Measurements from ENCODE around the gene BDH1.

Gene BDH1

GRCh38 chr3:197504641-197505121 is 51.1 kb downstream of the BDH1 start:
- no peak for DNase-seq

GRCh38 chr3:197504229-197504628 is 51.5 kb downstream of the BDH1 start:
- DNase-seq: no peak

GRCh38 chr3:197503652-197504051 is 52.1 kb downstream of the BDH1 start:
- no peak for DNase-seq

GRCh38 chr3:197501879-197502620 is 53.7 kb downstream of the BDH1 start:
- DNase-seq: peak; percentile 9

- no peak for DNase-seq
Measured at GRCh38 chr3:197501496-197501878, 54.3 kb downstream of the BDH1 start.

- DNase-seq: no peak
Measured at GRCh38 chr3:197500812-197501211, 55.0 kb downstream of the BDH1 start.

- DNase-seq: no peak
Measured at GRCh38 chr3:197499427-197499826, 56.3 kb downstream of the BDH1 start.

- DNase-seq: no peak
Measured at GRCh38 chr3:197498499-197499241, 57.1 kb downstream of the BDH1 start.

GRCh38 chr3:197496746-197497125 is 59.0 kb downstream of the BDH1 start:
- no peak for DNase-seq

GRCh38 chr3:197495999-197496745 is 59.6 kb downstream of the BDH1 start:
- no peak for DNase-seq

- no peak for DNase-seq
Measured at GRCh38 chr3:197495499-197495898, 60.3 kb downstream of the BDH1 start.

GRCh38 chr3:197495059-197495455 is 60.7 kb downstream of the BDH1 start:
- DNase-seq: no peak

- DNase-seq: no peak
Measured at GRCh38 chr3:197494366-197495058, 61.3 kb downstream of the BDH1 start.

- no peak for DNase-seq
Measured at GRCh38 chr3:197493049-197493448, 62.7 kb downstream of the BDH1 start.

GRCh38 chr3:197491923-197492664 is 63.7 kb downstream of the BDH1 start:
- DNase-seq: no peak

- DNase-seq: no peak
Measured at GRCh38 chr3:197491478-197491877, 64.3 kb downstream of the BDH1 start.

GRCh38 chr3:197490098-197491058 is 65.4 kb downstream of the BDH1 start:
- DNase-seq: no peak

- DNase-seq: no peak
Measured at GRCh38 chr3:197487911-197488391, 67.8 kb downstream of the BDH1 start.

- no peak for DNase-seq
Measured at GRCh38 chr3:197486861-197487260, 68.9 kb downstream of the BDH1 start.

GRCh38 chr3:197485143-197485542 is 70.6 kb downstream of the BDH1 start:
- DNase-seq: no peak
